HCT116 (cell line): ENCODE measurements around the gene PIGBOS1. TPM values are rescaled to one million over a fixed set of nuclear protein-coding genes. Genes with fewer than 3 reads are reported as not detected.

Experiments
- ATAC-seq: fragments of 200-7000 bp; cut with Tn5 transposase; 2 replicates; pipeline ENCODE4 v1.9.1; 2020; ENCODE audit warnings: mild to moderate bottlenecking, moderate library complexity
- BruUV-seq: library from RNA; stranded (reverse); fragments of 400-500 nt; replicated peaks from 2 replicates; lab custom pipeline; 2021; lab: Mats Ljungman, UMichigan
- CTCF ChIA-PET: fragments of 300-600 bp; sonication (Branson Sonifier 250); formaldehyde crosslinking; loops from one replicate; lab custom pipeline; 2021; ENCODE audit warnings: antibody characterized with exemption; lab: Charles Lee
- POLR2A ChIA-PET: fragments of 300-600, 350-600 bp; sonication (Branson Sonifier 250); formaldehyde crosslinking; loops from one replicate; lab custom pipeline; 2021; ENCODE audit warnings: antibody characterized with exemption; lab: Charles Lee
- RAD21 ChIA-PET, 2 experiments: fragments of 300-600 bp; sonication (Branson Sonifier 250); formaldehyde crosslinking; loops; one replicate each; lab custom pipeline; 2023; ENCODE audit warnings: low total read pairs in 2 of 2; ENCODE audit not compliant: uncharacterized antibody in 2 of 2, unreplicated experiment in 2 of 2, low non-redundant PET in 1 of 2; lab: Charles Lee
- DNase-seq: peaks from one replicate; pipeline ENCODE4 v3.0.0-alpha.2; 2010; ENCODE audit warnings: low read depth, low spot score
- H2AFZ ChIP-seq: fragments of 200-600 bp; shearing (Covaris generic), sonication (generic); 2 replicates; pipeline ENCODE4 v1.6.1; 2017; ENCODE audit warnings: low read depth, mixed run types, mixed read lengths, antibody characterized with exemption, low read length; ENCODE audit not compliant: poor library complexity, severe bottlenecking
- H3K27ac ChIP-seq: 2 replicates; pipeline ENCODE4 v1.5.1; 2012; ENCODE audit warnings: low read depth, low read length
- H3K27me3 ChIP-seq: fragments of 200-600 bp; sonication (generic); 2 replicates; pipeline ENCODE4 v1.6.1; 2016; ENCODE audit warnings: mixed run types, low read length, mixed read lengths; ENCODE audit not compliant: insufficient read depth
- H3K36me3 ChIP-seq, 2 experiments: fragments of 200-500 bp in 1 of 2; fragments of 200-600 bp in 1 of 2; sonication (Bioruptor generic) in 1 of 2; sonication (generic) in 1 of 2; 2 replicates each; pipeline versions ENCODE4 v1.5.1 to v1.6.1; 2014 to 2016; ENCODE audit warnings: low read length in 2 of 2, inconsistent platforms in 1 of 2, mixed read lengths in 1 of 2, mixed run types in 1 of 2; ENCODE audit not compliant: insufficient read depth in 2 of 2, control insufficient read depth in 1 of 2
- H3K4me1 ChIP-seq, 2 experiments: fragments of 200-600 bp in 1 of 2; sonication (generic) in 1 of 2; 2 replicates each; pipeline versions ENCODE4 v1.5.1 to v1.6.1; 2012 to 2017; ENCODE audit warnings: low read length in 2 of 2, inconsistent platforms in 1 of 2, mild to moderate bottlenecking in 1 of 2, mixed read lengths in 1 of 2, mixed run types in 1 of 2, moderate library complexity in 1 of 2; ENCODE audit not compliant: insufficient read depth in 2 of 2, control insufficient read depth in 1 of 2
- H3K4me2 ChIP-seq: fragments of 200-600 bp; sonication (generic); 2 replicates; pipeline ENCODE4 v1.6.1; 2017; ENCODE audit warnings: mixed run types, low read length, mixed read lengths
- H3K4me3 ChIP-seq, 2 experiments: fragments of 200-600 bp in 1 of 2; sonication (generic) in 1 of 2; replicated peaks in 1 of 2; 2 replicates each; pipeline ENCODE4 v1.5.1; 2011 to 2016; ENCODE audit warnings: low read length in 2 of 2, control low read depth in 1 of 2, low read depth in 1 of 2, mild to moderate bottlenecking in 1 of 2, mixed read lengths in 1 of 2, mixed run types in 1 of 2
- H3K79me2 ChIP-seq: fragments of 200-600 bp; sonication (generic); 2 replicates; pipeline ENCODE4 v1.6.1; 2017; ENCODE audit warnings: mild to moderate bottlenecking, mixed run types, low read length, moderate library complexity, mixed read lengths; ENCODE audit not compliant: insufficient read depth
- H3K9ac ChIP-seq: fragments of 200-600 bp; sonication (generic); 2 replicates; pipeline ENCODE4 v1.6.1; 2016; ENCODE audit warnings: low read length, mixed read lengths
- H3K9me2 ChIP-seq: fragments of 200-600 bp; sonication (generic), shearing (Covaris generic); 2 replicates; pipeline ENCODE4 v1.6.1; 2017; ENCODE audit warnings: mixed run types, mild to moderate bottlenecking, moderate library complexity; ENCODE audit not compliant: insufficient read depth
- H3K9me3 ChIP-seq, 2 experiments: fragments of 200-500 bp in 1 of 2; fragments of 200-600 bp in 1 of 2; sonication (Bioruptor generic) in 1 of 2; sonication (generic) in 1 of 2; 2 replicates each; pipeline ENCODE4 v1.6.1; 2014 to 2017; ENCODE audit warnings: low read length in 2 of 2, mixed read lengths in 2 of 2, inconsistent platforms in 1 of 2, low read depth in 1 of 2, mild to moderate bottlenecking in 1 of 2, mixed run types in 1 of 2, moderate library complexity in 1 of 2; ENCODE audit not compliant: control insufficient read depth in 1 of 2, insufficient read depth in 1 of 2
- H4K20me1 ChIP-seq: fragments of 200-600 bp; sonication (generic), shearing (Covaris generic); 2 replicates; pipeline ENCODE4 v1.6.1; 2017; ENCODE audit warnings: mixed run types, mild to moderate bottlenecking, moderate library complexity; ENCODE audit not compliant: insufficient read depth
- CBX3 ChIP-seq: IDR thresholded peaks from 2 replicates; pipeline ENCODE4 v1.6.1; 2012; ENCODE audit warnings: low read depth
- EGR1 ChIP-seq: IDR thresholded peaks from 2 replicates; pipeline ENCODE4 v1.6.1; 2012; ENCODE audit warnings: low read depth
- ELF1 ChIP-seq: IDR thresholded peaks from 2 replicates; pipeline ENCODE4 v1.6.1; 2012; ENCODE audit warnings: low read depth, borderline replicate concordance
- EZH2 ChIP-seq: fragments of 200-600 bp; sonication (generic); IDR thresholded peaks from 2 replicates; pipeline ENCODE4 v1.6.1; 2017; ENCODE audit warnings: antibody characterized with exemption, mixed run types
- FOSL1 ChIP-seq: IDR thresholded peaks from 2 replicates; pipeline ENCODE4 v1.6.1; 2012; ENCODE audit warnings: low read depth
- MAX ChIP-seq: IDR thresholded peaks from 2 replicates; pipeline ENCODE4 v1.6.1; 2012
- POLR2AphosphoS5 ChIP-seq: IDR thresholded peaks from 2 replicates; pipeline ENCODE4 v1.6.1; 2011; ENCODE audit warnings: mild to moderate bottlenecking, low read depth, low read length, moderate library complexity
- RAD21 ChIP-seq: IDR thresholded peaks from 2 replicates; pipeline ENCODE4 v1.6.1; 2012; ENCODE audit warnings: low read depth, mild to moderate bottlenecking
- REST ChIP-seq: IDR thresholded peaks from 2 replicates; pipeline ENCODE4 v1.6.1; 2012; ENCODE audit warnings: low read depth
- SP1 ChIP-seq: IDR thresholded peaks from 2 replicates; pipeline ENCODE4 v1.6.1; 2012; ENCODE audit warnings: low read depth
- SRF ChIP-seq: IDR thresholded peaks from 2 replicates; pipeline ENCODE4 v1.6.1; 2012; ENCODE audit warnings: low read depth
- TCF7L2 ChIP-seq: IDR thresholded peaks from 2 replicates; pipeline ENCODE4 v1.7.0; 2011; ENCODE audit warnings: borderline replicate concordance, inconsistent platforms; ENCODE audit not compliant: insufficient read depth, insufficient read length; ENCODE audit errors: extremely low read depth
- YY1 ChIP-seq: IDR thresholded peaks from 2 replicates; pipeline ENCODE4 v1.6.1; 2011; ENCODE audit warnings: low read length, low read depth, moderate library complexity, mild to moderate bottlenecking; ENCODE audit not compliant: insufficient replicate concordance; ENCODE audit errors: extremely low read depth
- ZBTB33 ChIP-seq: IDR thresholded peaks from 2 replicates; pipeline ENCODE4 v1.6.1; 2011; ENCODE audit warnings: mild to moderate bottlenecking, low read length, moderate library complexity; ENCODE audit not compliant: insufficient replicate concordance; ENCODE audit errors: extremely low read depth
- ZNF274 ChIP-seq: fragments of 200-500 bp; sonication (Bioruptor generic); IDR thresholded peaks from 2 replicates; pipeline ENCODE4 v1.6.1; 2014; ENCODE audit warnings: mild to moderate bottlenecking, low read depth, low read length, inconsistent platforms
- intact Hi-C: fragments of 100-400 bp; cut with micrococcal nuclease; formaldehyde crosslinking; loops from 2 replicates; pipeline ENCODE4 v1.10.0; 2022
- total RNA-seq: library from RNA; stranded (reverse); gene quantifications from one replicate; pipeline ENCODE4 v1.2.1, GENCODE V29; 2021; ENCODE audit not compliant: unreplicated experiment

PIGBOS1 gene
- total RNA-seq, 1 experiment from 2014 or later: 15.3 TPM

GRCh38 chr15:55270291-55270690 is 48.6 kb downstream of the PIGBOS1 start:
- intact Hi-C loops: no loop called here
- Histone ChIP-seq H3K9ac (no peak overlapping the region), H3K27me3 (no peaks in the 10 kb centered on the region), H4K20me1 (no peaks in the 10 kb centered on the region), H3K27ac (no peak overlapping the region), H3K4me1 (peaks cover 0 to 5% of the 10 kb centered on the region in 2 experiments; a peak in 2 of 4 replicates), H3K4me2 (no peak overlapping the region), H3K4me3 (no peak overlapping the region), H2AFZ (no peak overlapping the region), H3K9me3 (no peaks in the 10 kb centered on the region), H3K9me2 (no peaks in the 10 kb centered on the region), H3K36me3 (no peaks in the 10 kb centered on the region), H3K79me2 (no peaks in the 10 kb centered on the region)
- no peak for ATAC-seq
- ChIA-PET CTCF (no interaction called here), POLR2A (no interaction called here), RAD21 (no interaction called here)
- DNase-seq: no peak
- BruUV-seq: no TSS peak
- TF ChIP-seq RAD21 (no peak), SRF (no peak), EGR1 (no peak), FOSL1 (no peak), SP1 (no peak), EZH2 (no peak), POLR2AphosphoS5 (no peak)

GRCh38 chr15:55268176-55268695 is 50.7 kb downstream of the PIGBOS1 start:
- Histone ChIP-seq H3K4me2 (no peak overlapping the region), H4K20me1 (no peaks in the 10 kb centered on the region), H3K4me3 (no peak overlapping the region), H3K36me3 (no peaks in the 10 kb centered on the region), H3K9me2 (no peaks in the 10 kb centered on the region), H3K9ac (no peak overlapping the region), H3K27me3 (no peaks in the 10 kb centered on the region), H3K4me1 (peaks cover 0 to 5% of the 10 kb centered on the region in 2 experiments; a peak in 2 of 4 replicates), H2AFZ (no peak overlapping the region), H3K79me2 (no peaks in the 10 kb centered on the region), H3K9me3 (no peaks in the 10 kb centered on the region), H3K27ac (no peak overlapping the region)
- intact Hi-C loops: no loop called here
- CTCF ChIA-PET: no interaction called here
- TF ChIP-seq CBX3 (no peak), ELF1 (no peak), ZBTB33 (no peak), MAX (no peak), REST (no peak), TCF7L2 (no peak), ZNF274 (no peak), YY1 (no peak)
- no TSS peak for BruUV-seq
- POLR2A ChIA-PET: no interaction called here
- DNase-seq (no peak), ATAC-seq (no peak)
- RAD21 ChIA-PET: no interaction called here
